Panc1 (cell line): ENCODE measurements around the gene TMEM218.

Experiments used
- TF ChIP-seq, protein P1 (sequence below): fragments of 450-650 bp; IDR thresholded peaks from 2 replicates; pipeline ENCODE4 v1.5.1; 2017; ENCODE audit warnings: mild to moderate bottlenecking
- TF ChIP-seq, protein P2 (sequence below), 2 experiments: IDR thresholded peaks; 2 replicates each; pipeline ENCODE4 v1.6.1; 2011 to 2012; ENCODE audit warnings: low read depth in 2 of 2, control low read depth in 1 of 2, low read length in 1 of 2, mild to moderate bottlenecking in 1 of 2, moderate library complexity in 1 of 2; ENCODE audit not compliant: insufficient read depth in 1 of 2

DNA sequence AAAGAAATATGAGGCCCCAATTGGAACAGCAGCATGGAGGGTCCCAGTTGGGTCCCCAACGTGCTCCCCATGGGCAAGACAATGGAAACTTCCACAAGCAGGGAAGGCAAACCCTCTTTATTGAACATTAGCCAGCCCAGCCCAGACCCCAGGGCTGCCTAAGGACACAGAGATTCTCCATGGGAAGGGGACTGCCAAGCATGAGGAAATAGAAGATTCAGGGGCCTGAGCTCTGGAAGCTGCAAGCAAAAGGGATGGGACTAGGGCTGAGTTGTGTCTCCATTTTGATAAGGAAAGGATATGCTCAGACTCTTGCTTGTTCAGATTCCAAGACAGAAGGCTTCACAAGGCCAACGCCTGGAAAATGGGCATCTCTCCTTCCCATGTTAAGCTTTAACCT is 23.3 kb downstream of the TMEM218 start:
- TF ChIP-seq, protein P1, sequence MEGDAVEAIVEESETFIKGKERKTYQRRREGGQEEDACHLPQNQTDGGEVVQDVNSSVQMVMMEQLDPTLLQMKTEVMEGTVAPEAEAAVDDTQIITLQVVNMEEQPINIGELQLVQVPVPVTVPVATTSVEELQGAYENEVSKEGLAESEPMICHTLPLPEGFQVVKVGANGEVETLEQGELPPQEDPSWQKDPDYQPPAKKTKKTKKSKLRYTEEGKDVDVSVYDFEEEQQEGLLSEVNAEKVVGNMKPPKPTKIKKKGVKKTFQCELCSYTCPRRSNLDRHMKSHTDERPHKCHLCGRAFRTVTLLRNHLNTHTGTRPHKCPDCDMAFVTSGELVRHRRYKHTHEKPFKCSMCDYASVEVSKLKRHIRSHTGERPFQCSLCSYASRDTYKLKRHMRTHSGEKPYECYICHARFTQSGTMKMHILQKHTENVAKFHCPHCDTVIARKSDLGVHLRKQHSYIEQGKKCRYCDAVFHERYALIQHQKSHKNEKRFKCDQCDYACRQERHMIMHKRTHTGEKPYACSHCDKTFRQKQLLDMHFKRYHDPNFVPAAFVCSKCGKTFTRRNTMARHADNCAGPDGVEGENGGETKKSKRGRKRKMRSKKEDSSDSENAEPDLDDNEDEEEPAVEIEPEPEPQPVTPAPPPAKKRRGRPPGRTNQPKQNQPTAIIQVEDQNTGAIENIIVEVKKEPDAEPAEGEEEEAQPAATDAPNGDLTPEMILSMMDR, result no peak
- TF ChIP-seq, protein P2, sequence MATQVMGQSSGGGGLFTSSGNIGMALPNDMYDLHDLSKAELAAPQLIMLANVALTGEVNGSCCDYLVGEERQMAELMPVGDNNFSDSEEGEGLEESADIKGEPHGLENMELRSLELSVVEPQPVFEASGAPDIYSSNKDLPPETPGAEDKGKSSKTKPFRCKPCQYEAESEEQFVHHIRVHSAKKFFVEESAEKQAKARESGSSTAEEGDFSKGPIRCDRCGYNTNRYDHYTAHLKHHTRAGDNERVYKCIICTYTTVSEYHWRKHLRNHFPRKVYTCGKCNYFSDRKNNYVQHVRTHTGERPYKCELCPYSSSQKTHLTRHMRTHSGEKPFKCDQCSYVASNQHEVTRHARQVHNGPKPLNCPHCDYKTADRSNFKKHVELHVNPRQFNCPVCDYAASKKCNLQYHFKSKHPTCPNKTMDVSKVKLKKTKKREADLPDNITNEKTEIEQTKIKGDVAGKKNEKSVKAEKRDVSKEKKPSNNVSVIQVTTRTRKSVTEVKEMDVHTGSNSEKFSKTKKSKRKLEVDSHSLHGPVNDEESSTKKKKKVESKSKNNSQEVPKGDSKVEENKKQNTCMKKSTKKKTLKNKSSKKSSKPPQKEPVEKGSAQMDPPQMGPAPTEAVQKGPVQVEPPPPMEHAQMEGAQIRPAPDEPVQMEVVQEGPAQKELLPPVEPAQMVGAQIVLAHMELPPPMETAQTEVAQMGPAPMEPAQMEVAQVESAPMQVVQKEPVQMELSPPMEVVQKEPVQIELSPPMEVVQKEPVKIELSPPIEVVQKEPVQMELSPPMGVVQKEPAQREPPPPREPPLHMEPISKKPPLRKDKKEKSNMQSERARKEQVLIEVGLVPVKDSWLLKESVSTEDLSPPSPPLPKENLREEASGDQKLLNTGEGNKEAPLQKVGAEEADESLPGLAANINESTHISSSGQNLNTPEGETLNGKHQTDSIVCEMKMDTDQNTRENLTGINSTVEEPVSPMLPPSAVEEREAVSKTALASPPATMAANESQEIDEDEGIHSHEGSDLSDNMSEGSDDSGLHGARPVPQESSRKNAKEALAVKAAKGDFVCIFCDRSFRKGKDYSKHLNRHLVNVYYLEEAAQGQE (IDR thresholded peaks at IDR 0.05; ENCODE audit: insufficient read depth in 1 of 2, low read depth in 2 of 2, low read length in 1 of 2), result no peak
